ENCODE data around the gene ACADSB.

The ACADSB gene

GRCh38 chr10:123042708-123043408, 34.1 kb downstream of the ACADSB start:
- no peak for TF ChIP-seq CTCF (conservative IDR thresholded peaks at IDR 0.05; ENCODE audit: low read depth)
- DNase-seq (ENCODE audit: low spot score): no peak
- CTCF ChIA-PET: interaction anchor here (0.6 to 5.4 kb wide), 39 partner anchors 9 to 986 kb away, joined by 3 to 44 read pairs (median 4); partner anchors contain the start of gene ACADSB
- POLR2A ChIA-PET (ENCODE audit: low non-redundant PET): no interaction called here
- no peak overlapping the region for H3K27ac ChIP-seq

- H3K27ac ChIP-seq: no peak overlapping the region
- DNase-seq (ENCODE audit: low spot score): peak; percentile 82
- ChIA-PET CTCF (interaction anchor here (0.6 to 5.4 kb wide), 45 partner anchors 9 to 986 kb away, joined by 3 to 44 read pairs (median 4); partner anchors contain the start of gene ACADSB), POLR2A (ENCODE audit: low non-redundant PET) (no interaction called here)
- TF ChIP-seq CTCF (conservative IDR thresholded peaks at IDR 0.05; ENCODE audit: low read depth): peak; percentile 80
These were observed 34.7 kb downstream of the ACADSB start for GRCh38 chr10:123043409-123043925.

- DNase-seq (ENCODE audit: low spot score): peak; percentile 27
- no peak overlapping the region for H3K27ac ChIP-seq
- POLR2A ChIA-PET (ENCODE audit: low non-redundant PET): no interaction called here
- CTCF ChIA-PET: interaction anchor here (0.6 to 5.4 kb wide), 11 partner anchors 25 to 1344 kb away, joined by 3 to 44 read pairs (median 5); no protein-coding TSS in a partner anchor
- TF ChIP-seq CTCF (conservative IDR thresholded peaks at IDR 0.05; ENCODE audit: low read depth): 0 out of 2 replicates have a peak, but pooled peaks have one; percentile 8
These were observed 35.6 kb downstream of the ACADSB start for GRCh38 chr10:123044391-123044790.

GRCh38 chr10:123045961-123046731, 37.3 kb downstream of the ACADSB start:
- no peak overlapping the region for H3K27ac ChIP-seq
- CTCF ChIA-PET: interaction anchor here (0.5 to 5.4 kb wide), 4 partner anchors 99 to 536 kb away, joined by 3 to 44 read pairs (median 4); no protein-coding TSS in a partner anchor
- POLR2A ChIA-PET (ENCODE audit: low non-redundant PET): no interaction called here
- no peak for TF ChIP-seq CTCF (conservative IDR thresholded peaks at IDR 0.05; ENCODE audit: low read depth)
- DNase-seq (ENCODE audit: low spot score): no peak

- ChIA-PET POLR2A (ENCODE audit: low non-redundant PET) (no interaction called here), CTCF (interaction anchor here (1.8 kb wide), 1 partner anchor 15 kb away, joined by 6 read pairs; no protein-coding TSS in a partner anchor)
- no peak for TF ChIP-seq CTCF (conservative IDR thresholded peaks at IDR 0.05; ENCODE audit: low read depth)
- no peak overlapping the region for H3K27ac ChIP-seq
- no peak for DNase-seq (ENCODE audit: low spot score)
These were observed 49.2 kb downstream of the ACADSB start for GRCh38 chr10:123057968-123058367.

GRCh38 chr10:123061865-123062264, 53.1 kb downstream of the ACADSB start:
- POLR2A ChIA-PET (ENCODE audit: low non-redundant PET): no interaction called here
- H3K27ac ChIP-seq: no peak overlapping the region
- CTCF ChIA-PET: interaction anchor here (0.6 kb wide), 1 partner anchor 53 kb away, joined by 5 read pairs; no protein-coding TSS in a partner anchor
- TF ChIP-seq CTCF (conservative IDR thresholded peaks at IDR 0.05; ENCODE audit: low read depth): no peak
- no peak for DNase-seq (ENCODE audit: low spot score)
